D721Med (cell line): Measurements from ENCODE around the gene DDX60.

ENCODE experiments used
- DNase-seq: peaks from one replicate; pipeline ENCODE4 v3.0.0; 2011; ENCODE audit warnings: low spot score; ENCODE audit not compliant: insufficient read length
- FAIRE-seq: peaks from 2 replicates; lab custom pipeline; 2011; peaks lifted over from hg19 to GRCh38; lab: Jason Lieb, UNC
- TF ChIP-seq, protein P1 (sequence below): IDR thresholded peaks from 2 replicates; pipeline ENCODE4 v1.5.1; 2012; ENCODE audit warnings: mild to moderate bottlenecking, control low read depth; ENCODE audit not compliant: insufficient read depth; ENCODE audit errors: missing control alignments

Gene DDX60

GRCh38 chr4:168208957-168209614 is 109.5 kb downstream of the DDX60 start:
- TF ChIP-seq, protein P1, sequence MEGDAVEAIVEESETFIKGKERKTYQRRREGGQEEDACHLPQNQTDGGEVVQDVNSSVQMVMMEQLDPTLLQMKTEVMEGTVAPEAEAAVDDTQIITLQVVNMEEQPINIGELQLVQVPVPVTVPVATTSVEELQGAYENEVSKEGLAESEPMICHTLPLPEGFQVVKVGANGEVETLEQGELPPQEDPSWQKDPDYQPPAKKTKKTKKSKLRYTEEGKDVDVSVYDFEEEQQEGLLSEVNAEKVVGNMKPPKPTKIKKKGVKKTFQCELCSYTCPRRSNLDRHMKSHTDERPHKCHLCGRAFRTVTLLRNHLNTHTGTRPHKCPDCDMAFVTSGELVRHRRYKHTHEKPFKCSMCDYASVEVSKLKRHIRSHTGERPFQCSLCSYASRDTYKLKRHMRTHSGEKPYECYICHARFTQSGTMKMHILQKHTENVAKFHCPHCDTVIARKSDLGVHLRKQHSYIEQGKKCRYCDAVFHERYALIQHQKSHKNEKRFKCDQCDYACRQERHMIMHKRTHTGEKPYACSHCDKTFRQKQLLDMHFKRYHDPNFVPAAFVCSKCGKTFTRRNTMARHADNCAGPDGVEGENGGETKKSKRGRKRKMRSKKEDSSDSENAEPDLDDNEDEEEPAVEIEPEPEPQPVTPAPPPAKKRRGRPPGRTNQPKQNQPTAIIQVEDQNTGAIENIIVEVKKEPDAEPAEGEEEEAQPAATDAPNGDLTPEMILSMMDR: no peak
- FAIRE-seq: no peak
- no peak for DNase-seq

GRCh38 chr4:168203233-168203911 is 115.2 kb downstream of the DDX60 start:
- TF ChIP-seq, protein P1: no peak
- no peak for DNase-seq
- no peak for FAIRE-seq

DNA sequence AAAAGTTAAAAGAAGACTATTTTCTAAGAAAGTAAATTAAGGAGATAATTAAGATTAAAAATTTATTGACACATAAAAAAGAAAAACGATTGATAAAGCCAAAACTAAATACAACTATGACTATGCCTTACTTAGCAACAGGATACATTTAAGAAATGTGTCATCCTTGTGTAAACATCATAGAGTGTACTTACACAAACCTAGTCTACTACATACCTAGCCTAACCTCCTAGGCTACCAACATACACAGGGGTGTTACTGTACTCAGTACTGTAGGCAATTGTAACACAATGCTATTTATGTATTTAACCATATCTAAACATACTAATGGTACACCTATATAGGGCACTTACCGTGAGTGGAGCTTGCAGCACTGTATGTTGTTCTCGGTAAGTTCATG is 117.9 kb downstream of the DDX60 start:
- FAIRE-seq: no peak
- no peak for DNase-seq
- TF ChIP-seq, protein P1: no peak

DNA sequence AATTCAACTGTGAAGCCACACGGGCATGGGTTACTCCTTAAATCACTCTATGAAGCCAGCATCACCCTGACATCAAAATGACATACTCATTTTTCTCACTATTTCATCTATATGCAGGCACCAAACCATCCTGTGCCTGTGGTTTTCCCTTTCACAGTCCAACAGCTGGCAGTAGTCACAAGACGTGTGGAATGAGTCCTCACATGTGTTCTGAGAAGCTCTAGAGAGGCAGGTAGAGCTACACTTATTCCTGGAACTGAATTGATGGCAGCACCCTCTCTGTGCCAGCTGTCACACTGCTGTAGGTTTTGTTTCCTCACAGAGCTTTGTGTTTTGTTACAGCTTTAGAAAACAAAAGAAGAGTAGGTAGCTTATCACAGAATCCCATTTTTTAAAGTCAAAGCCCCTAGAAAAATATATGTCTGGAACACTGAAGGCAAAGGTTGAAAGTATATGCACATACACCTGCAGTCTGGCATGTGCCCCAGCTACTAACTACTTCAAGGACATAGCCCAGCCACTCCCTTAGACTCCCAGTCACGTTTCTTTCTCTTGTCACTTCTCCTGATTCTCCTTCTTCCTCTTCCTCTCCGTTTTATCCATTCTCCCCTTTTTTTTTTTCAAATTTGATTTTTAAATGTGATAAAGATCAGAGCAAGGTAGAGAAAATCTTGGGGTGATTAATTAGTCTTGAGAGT is 119.1 kb downstream of the DDX60 start:
- FAIRE-seq (no peak), DNase-seq (no peak)
- TF ChIP-seq, protein P1: no peak

- no peak for DNase-seq
- no peak for FAIRE-seq
- TF ChIP-seq, protein P1: no peak
Measured at GRCh38 chr4:168197926-168198325, 120.6 kb downstream of the DDX60 start.

DNA sequence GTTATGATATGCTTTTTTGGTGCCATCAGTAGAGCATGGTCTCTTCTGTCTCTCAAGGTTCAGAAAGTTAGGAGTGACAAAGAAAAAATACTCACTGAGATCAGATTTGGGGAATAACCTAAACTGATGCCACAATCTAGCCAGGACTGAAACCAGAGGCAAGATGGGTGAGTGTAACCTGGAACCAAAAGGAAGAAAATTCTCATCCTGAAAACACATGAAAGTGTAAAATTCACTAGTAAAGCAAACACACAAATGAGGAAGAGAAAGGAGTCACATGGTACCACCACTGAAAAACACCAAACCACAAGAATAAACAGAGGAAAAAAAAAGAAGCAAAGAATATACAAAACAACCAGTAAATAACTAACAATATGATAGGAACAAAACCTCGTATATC is 129.8 kb downstream of the DDX60 start:
- TF ChIP-seq, protein P1: no peak
- DNase-seq (no peak), FAIRE-seq (no peak)
